Astrocyte (in vitro differentiated cells and primary cell): ENCODE results near the gene CHST11. TPM values are rescaled to one million over a fixed set of nuclear protein-coding genes. Genes with fewer than 3 reads are reported as not detected.
A peak's percentile ranks its signal among the peaks of the same experiment; 100 is the strongest.

ENCODE experiments used
- DNase-seq: peaks from one replicate; pipeline ENCODE4 v3.0.0-alpha.2; 2010; ENCODE audit warnings: low read depth
- FAIRE-seq: peaks from 2 replicates; lab custom pipeline; 2011; peaks lifted over from hg19 to GRCh38; lab: Jason Lieb, UNC
- H2AFZ ChIP-seq: 2 replicates; pipeline ENCODE4 v1.6.0; 2012; ENCODE audit warnings: low read depth, low read length, inconsistent platforms
- H3K27ac ChIP-seq: 2 replicates; pipeline ENCODE4 v1.5.1; 2011; ENCODE audit warnings: low read depth, low read length, inconsistent platforms
- H3K27me3 ChIP-seq: 2 replicates; pipeline ENCODE4 v1.6.0; 2011; ENCODE audit warnings: low read length, inconsistent platforms; ENCODE audit not compliant: insufficient read depth
- H3K36me3 ChIP-seq: 2 replicates; pipeline ENCODE4 v1.5.1; 2011; ENCODE audit warnings: low read length, inconsistent platforms; ENCODE audit not compliant: insufficient read depth
- H3K4me1 ChIP-seq: 2 replicates; pipeline ENCODE4 v1.5.1; 2011; ENCODE audit warnings: low read length, inconsistent platforms; ENCODE audit not compliant: insufficient read depth
- H3K4me2 ChIP-seq: 2 replicates; pipeline ENCODE4 v1.6.0; 2012; ENCODE audit warnings: low read length, inconsistent platforms
- H3K4me3 ChIP-seq: 2 replicates; pipeline ENCODE4 v1.5.1; 2011; ENCODE audit warnings: low read depth, mild to moderate bottlenecking, low read length, inconsistent platforms; ENCODE audit not compliant: insufficient read depth
- H3K79me2 ChIP-seq: 2 replicates; pipeline ENCODE4 v1.6.0; 2012; ENCODE audit warnings: mild to moderate bottlenecking, low read length, inconsistent platforms; ENCODE audit not compliant: insufficient read depth
- H3K9ac ChIP-seq: 2 replicates; pipeline ENCODE4 v1.6.0; 2012; ENCODE audit warnings: mild to moderate bottlenecking, low read length, inconsistent platforms
- H3K9me3 ChIP-seq: 2 replicates; pipeline ENCODE4 v1.5.1; 2012; ENCODE audit warnings: low read depth, mild to moderate bottlenecking, low read length, inconsistent platforms; ENCODE audit not compliant: insufficient read depth
- H4K20me1 ChIP-seq: 2 replicates; pipeline ENCODE4 v1.6.0; 2012; ENCODE audit warnings: low read length, inconsistent platforms; ENCODE audit not compliant: insufficient read depth
- H3K27ac Mint-ChIP-seq: one replicate; pipeline ENCODE4 v1.8.0; 2021; ENCODE audit warnings: mild to moderate bottlenecking, mixed read lengths; ENCODE audit not compliant: unreplicated experiment
- H3K27me3 Mint-ChIP-seq: one replicate; pipeline ENCODE4 v1.8.0; 2021; ENCODE audit warnings: low read depth, mixed read lengths; ENCODE audit not compliant: unreplicated experiment
- H3K36me3 Mint-ChIP-seq: one replicate; pipeline ENCODE4 v1.8.0; 2021; ENCODE audit warnings: low read depth, mixed read lengths; ENCODE audit not compliant: unreplicated experiment
- H3K4me1 Mint-ChIP-seq: one replicate; pipeline ENCODE4 v1.8.0; 2021; ENCODE audit warnings: low read depth, mixed read lengths; ENCODE audit not compliant: unreplicated experiment
- H3K4me3 Mint-ChIP-seq: one replicate; pipeline ENCODE4 v1.8.0; 2021; ENCODE audit warnings: mild to moderate bottlenecking, moderate library complexity, mixed read lengths; ENCODE audit not compliant: unreplicated experiment
- H3K9me3 Mint-ChIP-seq: one replicate; pipeline ENCODE4 v1.8.0; 2021; ENCODE audit warnings: mild to moderate bottlenecking, mixed read lengths; ENCODE audit not compliant: unreplicated experiment
- CTCF ChIP-seq: IDR thresholded peaks from 2 replicates; pipeline ENCODE4 v1.5.1; 2011; ENCODE audit warnings: low read depth, mild to moderate bottlenecking, inconsistent platforms, low read length, moderate library complexity; ENCODE audit not compliant: insufficient read depth
- EZH2 ChIP-seq: IDR thresholded peaks from 2 replicates; pipeline ENCODE4 v1.6.1; 2012; ENCODE audit warnings: mild to moderate bottlenecking, low read length, inconsistent platforms; ENCODE audit not compliant: insufficient read depth
- total RNA-seq: library from RNA; stranded (reverse); gene quantifications from 2 replicates; pipeline ENCODE4 v1.2.1, GENCODE V29; 2021

CHST11 gene
- total RNA-seq, 1 donor from 2014 or later, result 30.2 TPM

- peaks cover 6% of the 10 kb centered on the region for H3K36me3 Mint-ChIP-seq
- Histone ChIP-seq H3K9me3 (no peaks in the 10 kb centered on the region), H3K4me1 (peaks cover 8% of the 10 kb centered on the region), H3K27me3 (no peaks in the 10 kb centered on the region), H2AFZ (no peak overlapping the region), H3K4me3 (no peak overlapping the region), H4K20me1 (peaks cover 38% of the 10 kb centered on the region), H3K4me2 (no peak overlapping the region), H3K27ac (no peak overlapping the region), H3K79me2 (peaks cover 27% of the 10 kb centered on the region), H3K36me3 (no peaks in the 10 kb centered on the region), H3K9ac (no peak overlapping the region)
- no peaks in the 10 kb centered on the region for H3K9me3 Mint-ChIP-seq
- no peak overlapping the region for H3K27ac Mint-ChIP-seq
- FAIRE-seq (no peak), DNase-seq (peak; percentile 87)
- no peak overlapping the region for H3K4me3 Mint-ChIP-seq
- TF ChIP-seq EZH2, result no peak
- TF ChIP-seq CTCF, result no peak
- no peaks in the 10 kb centered on the region for H3K27me3 Mint-ChIP-seq
- peaks cover 10% of the 10 kb centered on the region for H3K4me1 Mint-ChIP-seq
Measured at GRCh38 chr12:104684884-104685283, 228.1 kb downstream of the CHST11 start.

- H3K9ac ChIP-seq, result no peak overlapping the region
- H3K36me3 ChIP-seq, result no peaks in the 10 kb centered on the region
- peaks cover 33% of the 10 kb centered on the region for H4K20me1 ChIP-seq
- no peak overlapping the region for H3K27ac Mint-ChIP-seq
- no peaks in the 10 kb centered on the region for H3K9me3 Mint-ChIP-seq
- H3K4me2 ChIP-seq, result no peak overlapping the region
- no peak overlapping the region for H3K4me3 ChIP-seq
- no peak overlapping the region for H2AFZ ChIP-seq
- peaks cover 6% of the 10 kb centered on the region for H3K36me3 Mint-ChIP-seq
- H3K9me3 ChIP-seq, result no peaks in the 10 kb centered on the region
- H3K27ac ChIP-seq, result no peak overlapping the region
- DNase-seq (no peak), FAIRE-seq (no peak)
- peaks cover 8% of the 10 kb centered on the region for H3K4me1 ChIP-seq
- H3K4me1 Mint-ChIP-seq, result peaks cover 10% of the 10 kb centered on the region
- no peak overlapping the region for H3K4me3 Mint-ChIP-seq
- TF ChIP-seq EZH2 (no peak), CTCF (no peak)
- no peaks in the 10 kb centered on the region for H3K27me3 ChIP-seq
- H3K79me2 ChIP-seq, result peaks cover 27% of the 10 kb centered on the region
- H3K27me3 Mint-ChIP-seq, result no peaks in the 10 kb centered on the region
Measured at GRCh38 chr12:104685366-104685765, 228.6 kb downstream of the CHST11 start.

- Histone ChIP-seq H3K27me3 (no peaks in the 10 kb centered on the region), H2AFZ (no peak overlapping the region), H3K4me3 (no peak overlapping the region), H3K4me2 (peak overlapping the region; percentile 34), H3K9me3 (no peaks in the 10 kb centered on the region), H4K20me1 (peaks cover 28% of the 10 kb centered on the region), H3K4me1 (peaks cover 8% of the 10 kb centered on the region), H3K27ac (no peak overlapping the region), H3K9ac (no peak overlapping the region), H3K79me2 (peaks cover 27% of the 10 kb centered on the region), H3K36me3 (no peaks in the 10 kb centered on the region)
- Mint-ChIP-seq H3K9me3 (no peaks in the 10 kb centered on the region), H3K27me3 (no peaks in the 10 kb centered on the region), H3K4me3 (peak overlapping the region; percentile 6), H3K4me1 (peaks cover 10% of the 10 kb centered on the region), H3K36me3 (peaks cover 4% of the 10 kb centered on the region), H3K27ac (no peak overlapping the region)
- DNase-seq, result peak; percentile 60
- no peak for TF ChIP-seq EZH2
- no peak for TF ChIP-seq CTCF
- FAIRE-seq, result no peak
Measured at GRCh38 chr12:104686196-104686595, 229.4 kb downstream of the CHST11 start.
